H9 (cell line): ENCODE results near the gene ST6GALNAC3. TPM values are rescaled to one million over a fixed set of nuclear protein-coding genes. Genes with fewer than 3 reads are reported as not detected.

Experiments
- DNase-seq: peaks from one replicate; pipeline ENCODE4 v3.0.0-alpha.2; 2017
- H2AFZ ChIP-seq: one replicate; pipeline ENCODE4 v1.6.1; 2013; ENCODE audit warnings: mild to moderate bottlenecking, low read length, control low read depth, moderate library complexity
- H2AK5ac ChIP-seq: 2 replicates; pipeline ENCODE4 v1.6.1; 2013; ENCODE audit warnings: low read length, control low read depth, mixed read lengths; ENCODE audit not compliant: insufficient read length
- H2BK120ac ChIP-seq: one replicate; pipeline ENCODE4 v1.6.1; 2013; ENCODE audit warnings: low read depth, mild to moderate bottlenecking, low read length, control low read depth, inconsistent platforms; ENCODE audit not compliant: poor library complexity, severe bottlenecking
- H2BK12ac ChIP-seq: 2 replicates; pipeline ENCODE4 v1.6.1; 2013; ENCODE audit warnings: low read length, control low read depth, mixed read lengths, low read depth; ENCODE audit not compliant: insufficient read length
- H2BK15ac ChIP-seq: 2 replicates; pipeline ENCODE4 v1.6.1; 2013; ENCODE audit warnings: low read depth, low read length, control low read depth
- H2BK20ac ChIP-seq: one replicate; pipeline ENCODE4 v1.6.1; 2013; ENCODE audit warnings: low read depth, mild to moderate bottlenecking, low read length, control low read depth, inconsistent platforms; ENCODE audit not compliant: poor library complexity, severe bottlenecking
- H2BK5ac ChIP-seq: 2 replicates; pipeline ENCODE4 v1.6.1; 2013; ENCODE audit warnings: low read length, control low read depth, mixed read lengths; ENCODE audit not compliant: insufficient read length
- H3K14ac ChIP-seq: 2 replicates; pipeline ENCODE4 v1.6.1; 2013; ENCODE audit warnings: low read length, control low read depth; ENCODE audit not compliant: insufficient read depth
- H3K18ac ChIP-seq: 2 replicates; pipeline ENCODE4 v1.6.1; 2013; ENCODE audit warnings: low read depth, mild to moderate bottlenecking, mixed read lengths, low read length, control low read depth; ENCODE audit not compliant: insufficient read length
- H3K23ac ChIP-seq: 2 replicates; pipeline ENCODE4 v1.6.1; 2013; ENCODE audit warnings: low read length, control low read depth, mixed read lengths, low read depth; ENCODE audit not compliant: insufficient read length
- H3K23me2 ChIP-seq: 2 replicates; pipeline ENCODE4 v1.6.1; 2013; ENCODE audit warnings: low read depth, mild to moderate bottlenecking, mixed read lengths, low read length, control low read depth; ENCODE audit not compliant: insufficient read length, poor library complexity, severe bottlenecking
- H3K27ac ChIP-seq: 2 replicates; pipeline ENCODE4 v1.5.1; 2013; ENCODE audit warnings: low read length, control low read depth, mixed read lengths, low read depth; ENCODE audit not compliant: insufficient read length
- H3K27me3 ChIP-seq: 2 replicates; pipeline ENCODE4 v1.6.1; 2013; ENCODE audit warnings: low read length, control low read depth, inconsistent platforms; ENCODE audit not compliant: insufficient read depth
- H3K4ac ChIP-seq: 2 replicates; pipeline ENCODE4 v1.6.1; 2013; ENCODE audit warnings: low read depth, mild to moderate bottlenecking, control low read depth, inconsistent platforms, low read length, moderate library complexity
- H3K4me1 ChIP-seq: 2 replicates; pipeline ENCODE4 v1.6.1; 2013; ENCODE audit warnings: low read length, control low read depth, inconsistent platforms; ENCODE audit not compliant: insufficient read depth
- H3K4me2 ChIP-seq: 2 replicates; pipeline ENCODE4 v1.6.1; 2013; ENCODE audit warnings: low read length, control low read depth, mixed read lengths; ENCODE audit not compliant: insufficient read length, insufficient read depth
- H3K56ac ChIP-seq: 2 replicates; pipeline ENCODE4 v1.6.1; 2013; ENCODE audit warnings: low read depth, mild to moderate bottlenecking, mixed read lengths, low read length, control low read depth; ENCODE audit not compliant: insufficient read length
- H3K79me1 ChIP-seq: 2 replicates; pipeline ENCODE4 v1.6.1; 2013; ENCODE audit warnings: low read depth, mild to moderate bottlenecking, moderate library complexity, low read length, control low read depth, inconsistent platforms; ENCODE audit not compliant: insufficient read depth, poor library complexity, severe bottlenecking
- H3K79me2 ChIP-seq: 2 replicates; pipeline ENCODE4 v1.6.1; 2013; ENCODE audit warnings: low read length, control low read depth, inconsistent platforms; ENCODE audit not compliant: insufficient read depth
- H3K9ac ChIP-seq: 2 replicates; pipeline ENCODE4 v1.6.1; 2013; ENCODE audit warnings: low read length, control low read depth, mixed read lengths; ENCODE audit not compliant: insufficient read length; ENCODE audit errors: extremely low read depth
- H3K9me3 ChIP-seq: one replicate; pipeline ENCODE4 v1.6.1; 2013; ENCODE audit warnings: low read depth, low read length, inconsistent platforms; ENCODE audit not compliant: control insufficient read depth
- H3T11ph ChIP-seq: one replicate; pipeline ENCODE4 v1.6.1; 2013; ENCODE audit warnings: mild to moderate bottlenecking, low read length, control low read depth, inconsistent platforms
- H4K20me1 ChIP-seq: one replicate; pipeline ENCODE4 v1.6.1; 2013; ENCODE audit not compliant: control insufficient read depth, insufficient read length, insufficient read depth
- H4K5ac ChIP-seq: 2 replicates; pipeline ENCODE4 v1.6.1; 2013; ENCODE audit warnings: low read depth, mild to moderate bottlenecking, mixed read lengths, low read length, control low read depth; ENCODE audit not compliant: insufficient read length
- H4K8ac ChIP-seq: replicated peaks from 2 replicates; pipeline ENCODE4 v1.6.1; 2013; ENCODE audit warnings: low read length, control low read depth, mixed read lengths, low read depth; ENCODE audit not compliant: insufficient read length
- H4K91ac ChIP-seq: 2 replicates; pipeline ENCODE4 v1.6.1; 2013; ENCODE audit warnings: low read depth, mild to moderate bottlenecking, moderate library complexity, mixed read lengths, low read length, control low read depth; ENCODE audit not compliant: insufficient read length
- H3K27ac Mint-ChIP-seq, 3 experiments: 2 replicates in 2 of 3; 3 replicates in 1 of 3; pipeline ENCODE4 v1.8.0; 2020 to 2021; ENCODE audit warnings: mixed read lengths in 3 of 3, mild to moderate bottlenecking in 1 of 3, moderate library complexity in 1 of 3
- H3K27me3 Mint-ChIP-seq: 2 replicates; pipeline ENCODE4 v1.8.0; 2021; ENCODE audit warnings: low read depth, mild to moderate bottlenecking, moderate library complexity, mixed read lengths
- H3K36me3 Mint-ChIP-seq, 3 experiments: 2 replicates in 2 of 3; 3 replicates in 1 of 3; pipeline ENCODE4 v1.8.0; 2020 to 2021; ENCODE audit warnings: low read depth in 3 of 3, mixed read lengths in 3 of 3; ENCODE audit not compliant: insufficient read depth in 1 of 3
- H3K4me1 Mint-ChIP-seq, 2 experiments: 2 replicates each; pipeline ENCODE4 v1.8.0; 2020; ENCODE audit warnings: mixed read lengths in 2 of 2
- H3K4me3 Mint-ChIP-seq, 2 experiments: 2 replicates in 1 of 2; 3 replicates in 1 of 2; pipeline ENCODE4 v1.8.0; 2020 to 2021; ENCODE audit warnings: mild to moderate bottlenecking in 2 of 2, mixed read lengths in 2 of 2, moderate library complexity in 1 of 2
- H3K9me3 Mint-ChIP-seq, 2 experiments: 2 replicates in 1 of 2; 3 replicates in 1 of 2; pipeline ENCODE4 v1.8.0; 2020; ENCODE audit warnings: mild to moderate bottlenecking in 2 of 2, mixed read lengths in 2 of 2, moderate library complexity in 1 of 2
- CTCF ChIP-seq: fragments of 200-600 bp; sonication (generic); conservative IDR thresholded peaks from 3 replicates; pipeline ENCODE4 v1.8.0; 2021; ENCODE audit warnings: antibody characterized with exemption, mild to moderate bottlenecking
- WGBS: extraction: QIAGEN DNeasy Blood & Tissue Kit; methylation state at CpG from one replicate; pipeline ENCODE4 v1.1.7; 2013; ENCODE audit warnings: missing lambda C conversion rate, low lambda C conversion rate, mixed read lengths; ENCODE audit not compliant: insufficient read length; ENCODE audit errors: extremely low coverage; 5-methylcytosine and 5-hydroxymethylcytosine counted together
- total RNA-seq: library from RNA; stranded (reverse); gene quantifications from 2 replicates; pipeline ENCODE4 v1.2.1, GENCODE V29; 2021

Gene ST6GALNAC3
- total RNA-seq, 1 experiment from 2014 or later, result 11.2 TPM

- Histone ChIP-seq H3K4me1 (no peaks in the 10 kb centered on the region), H3K9ac (no peak overlapping the region), H2AK5ac (no peak overlapping the region), H4K20me1 (no peaks in the 10 kb centered on the region), H3K79me1 (no peaks in the 10 kb centered on the region), H3K27ac (no peak overlapping the region), H3K23ac (no peak overlapping the region), H3K79me2 (no peaks in the 10 kb centered on the region), H4K5ac (no peak overlapping the region), H2BK12ac (no peak overlapping the region), H3K9me3 (no peaks in the 10 kb centered on the region), H3K23me2 (no peaks in the 10 kb centered on the region), H2BK5ac (no peak overlapping the region), H3K4me2 (no peak overlapping the region), H2AFZ (no peak overlapping the region), H3K14ac (no peak overlapping the region), H4K8ac (no peak overlapping the region), H4K91ac (no peak overlapping the region), H2BK15ac (no peak overlapping the region), H3K4ac (no peak overlapping the region), H2BK120ac (no peak overlapping the region), H3K27me3 (no peaks in the 10 kb centered on the region), H3T11ph (no peak overlapping the region), H3K18ac (no peak overlapping the region), H2BK20ac (no peak overlapping the region), H3K56ac (no peak overlapping the region)
- H3K4me1 Mint-ChIP-seq, result no peaks in the 10 kb centered on the region
- WGBS, result no CpG with 5 or more reads among the region's 2 CpGs
- H3K27me3 Mint-ChIP-seq, result peaks cover 20% of the 10 kb centered on the region
- no peak overlapping the region for H3K4me3 Mint-ChIP-seq
- H3K36me3 Mint-ChIP-seq, result peaks cover 2 to 14% (median 5%) of the 10 kb centered on the region in 3 experiments; a peak in 4 of 7 replicates
- TF ChIP-seq CTCF, result no peak
- no peak overlapping the region for H3K27ac Mint-ChIP-seq
- H3K9me3 Mint-ChIP-seq, result peaks cover 7 to 12% of the 10 kb centered on the region in 2 experiments
- DNase-seq, result no peak
Observed at GRCh38 chr1:76402128-76402527, 327.6 kb downstream of the ST6GALNAC3 start.
